ENCODE data around the gene CDK10. TPM values are rescaled to one million over a fixed set of nuclear protein-coding genes. Genes with fewer than 3 reads are reported as not detected.

CDK10 gene
- total and polyA plus RNA-seq, 10 of the 15 experiments (the other 5 are each of a cell fraction or from before 2014, with no cell fraction given): 1.5 to 58.7 (median 36.0) TPM

DNA sequence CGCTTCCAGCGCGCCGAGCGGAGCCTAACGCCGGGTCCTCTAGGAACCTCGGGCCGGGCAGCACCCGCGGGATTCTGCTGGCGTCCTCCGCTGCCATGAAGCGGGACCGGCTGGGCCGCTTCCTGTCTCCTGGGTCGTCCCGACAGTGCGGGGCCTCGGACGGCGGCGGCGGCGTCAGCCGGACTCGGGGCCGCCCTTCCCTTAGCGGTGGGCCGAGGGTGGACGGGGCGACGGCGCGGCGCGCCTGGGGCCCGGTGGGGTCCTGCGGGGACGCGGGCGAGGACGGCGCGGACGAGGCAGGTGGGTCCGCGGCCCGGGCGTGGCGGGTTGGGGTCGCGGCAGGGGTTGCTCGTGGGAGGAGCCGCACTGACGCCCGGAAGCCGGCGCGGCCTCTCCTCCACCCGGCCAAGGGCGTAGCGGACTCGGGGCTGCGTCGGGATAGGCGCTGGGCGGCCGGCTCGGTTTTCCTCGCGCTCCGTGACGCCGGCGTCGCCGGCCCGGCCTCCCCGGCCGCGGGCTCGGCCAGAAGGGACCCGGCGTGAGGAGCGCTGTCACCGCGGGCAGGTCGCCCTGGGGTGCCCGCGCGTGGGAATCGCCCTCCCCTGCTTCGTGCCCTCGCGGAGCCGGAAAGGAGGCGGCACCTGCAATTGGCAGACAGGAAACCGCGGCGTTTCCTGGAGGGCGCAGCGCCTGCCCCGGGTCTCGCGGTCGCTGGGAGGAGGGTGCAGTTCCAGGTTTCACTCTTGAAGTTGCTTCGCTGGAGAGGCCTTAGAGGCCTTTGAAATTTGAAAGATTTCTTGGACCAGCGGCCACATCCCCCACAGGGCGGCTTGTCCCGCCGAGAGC, 35.3 kb downstream of the CDK10 start (continued):
- TF ChIP-seq, protein P1, sequence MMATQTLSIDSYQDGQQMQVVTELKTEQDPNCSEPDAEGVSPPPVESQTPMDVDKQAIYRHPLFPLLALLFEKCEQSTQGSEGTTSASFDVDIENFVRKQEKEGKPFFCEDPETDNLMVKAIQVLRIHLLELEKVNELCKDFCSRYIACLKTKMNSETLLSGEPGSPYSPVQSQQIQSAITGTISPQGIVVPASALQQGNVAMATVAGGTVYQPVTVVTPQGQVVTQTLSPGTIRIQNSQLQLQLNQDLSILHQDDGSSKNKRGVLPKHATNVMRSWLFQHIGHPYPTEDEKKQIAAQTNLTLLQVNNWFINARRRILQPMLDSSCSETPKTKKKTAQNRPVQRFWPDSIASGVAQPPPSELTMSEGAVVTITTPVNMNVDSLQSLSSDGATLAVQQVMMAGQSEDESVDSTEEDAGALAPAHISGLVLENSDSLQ (IDR thresholded peaks at IDR 0.05): no peak
- TF ChIP-seq, protein P2, sequence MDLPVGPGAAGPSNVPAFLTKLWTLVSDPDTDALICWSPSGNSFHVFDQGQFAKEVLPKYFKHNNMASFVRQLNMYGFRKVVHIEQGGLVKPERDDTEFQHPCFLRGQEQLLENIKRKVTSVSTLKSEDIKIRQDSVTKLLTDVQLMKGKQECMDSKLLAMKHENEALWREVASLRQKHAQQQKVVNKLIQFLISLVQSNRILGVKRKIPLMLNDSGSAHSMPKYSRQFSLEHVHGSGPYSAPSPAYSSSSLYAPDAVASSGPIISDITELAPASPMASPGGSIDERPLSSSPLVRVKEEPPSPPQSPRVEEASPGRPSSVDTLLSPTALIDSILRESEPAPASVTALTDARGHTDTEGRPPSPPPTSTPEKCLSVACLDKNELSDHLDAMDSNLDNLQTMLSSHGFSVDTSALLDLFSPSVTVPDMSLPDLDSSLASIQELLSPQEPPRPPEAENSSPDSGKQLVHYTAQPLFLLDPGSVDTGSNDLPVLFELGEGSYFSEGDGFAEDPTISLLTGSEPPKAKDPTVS (IDR thresholded peaks at IDR 0.05; ENCODE audit: low read depth, low read length): no peak
- TF ChIP-seq, protein P3, sequence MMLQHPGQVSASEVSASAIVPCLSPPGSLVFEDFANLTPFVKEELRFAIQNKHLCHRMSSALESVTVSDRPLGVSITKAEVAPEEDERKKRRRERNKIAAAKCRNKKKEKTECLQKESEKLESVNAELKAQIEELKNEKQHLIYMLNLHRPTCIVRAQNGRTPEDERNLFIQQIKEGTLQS (IDR thresholded peaks at IDR 0.05; ENCODE audit: borderline replicate concordance, extremely low read depth, low read depth, low read length): no peak
- TF ChIP-seq TCF12 (IDR thresholded peaks at IDR 0.05; ENCODE audit: low read depth, low read length): no peak
- TF ChIP-seq, protein P4, sequence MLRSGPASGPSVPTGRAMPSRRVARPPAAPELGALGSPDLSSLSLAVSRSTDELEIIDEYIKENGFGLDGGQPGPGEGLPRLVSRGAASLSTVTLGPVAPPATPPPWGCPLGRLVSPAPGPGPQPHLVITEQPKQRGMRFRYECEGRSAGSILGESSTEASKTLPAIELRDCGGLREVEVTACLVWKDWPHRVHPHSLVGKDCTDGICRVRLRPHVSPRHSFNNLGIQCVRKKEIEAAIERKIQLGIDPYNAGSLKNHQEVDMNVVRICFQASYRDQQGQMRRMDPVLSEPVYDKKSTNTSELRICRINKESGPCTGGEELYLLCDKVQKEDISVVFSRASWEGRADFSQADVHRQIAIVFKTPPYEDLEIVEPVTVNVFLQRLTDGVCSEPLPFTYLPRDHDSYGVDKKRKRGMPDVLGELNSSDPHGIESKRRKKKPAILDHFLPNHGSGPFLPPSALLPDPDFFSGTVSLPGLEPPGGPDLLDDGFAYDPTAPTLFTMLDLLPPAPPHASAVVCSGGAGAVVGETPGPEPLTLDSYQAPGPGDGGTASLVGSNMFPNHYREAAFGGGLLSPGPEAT (IDR thresholded peaks at IDR 0.05; ENCODE audit: low read depth): no peak
- TF ChIP-seq CHD1 (IDR thresholded peaks at IDR 0.05; ENCODE audit: low read depth, low read length): no peak
- TF ChIP-seq NFIC (IDR thresholded peaks at IDR 0.05; ENCODE audit: low read depth, low read length): no peak
- no peak for TF ChIP-seq NR2C1 (IDR thresholded peaks at IDR 0.05)
- no peak for TF ChIP-seq RBBP5 (conservative IDR thresholded peaks at IDR 0.05)
